MCF 10A (cell line): ENCODE results near the gene AAR2. TPM values are rescaled to one million over a fixed set of nuclear protein-coding genes. Genes with fewer than 3 reads are reported as not detected.

ENCODE experiments used
- BruUV-seq: library from RNA; stranded (reverse); fragments of 400-500 nt; replicated peaks from 2 replicates; lab custom pipeline; 2021; lab: Mats Ljungman, UMichigan
- CTCF ChIA-PET: fragments of 300-600 bp; sonication (Branson Sonifier 250); formaldehyde crosslinking; extraction: SDS; loops from one replicate; lab custom pipeline; 2021; ENCODE audit warnings: antibody characterized with exemption, inconsistent platforms; lab: Yijun Ruan, JAX
- POLR2A ChIA-PET: fragments of 300-600, 350-650 bp; sonication (Branson Sonifier 250); formaldehyde crosslinking; extraction: SDS; loops from one replicate; lab custom pipeline; 2020; ENCODE audit warnings: antibody characterized with exemption, inconsistent platforms; lab: Yijun Ruan, JAX
- DNase-seq: peaks from one replicate; pipeline ENCODE4 v3.0.0-alpha.2; 2018; ENCODE audit not compliant: unreplicated experiment
- H3K27ac Mint-ChIP-seq: one replicate; pipeline ENCODE4 v1.8.0; 2022; ENCODE audit warnings: mild to moderate bottlenecking, low read depth, mixed read lengths; ENCODE audit not compliant: unreplicated experiment
- H3K27me3 Mint-ChIP-seq: one replicate; pipeline ENCODE4 v1.8.0; 2022; ENCODE audit warnings: mixed read lengths; ENCODE audit not compliant: insufficient read depth, unreplicated experiment
- H3K36me3 Mint-ChIP-seq: one replicate; pipeline ENCODE4 v1.8.0; 2022; ENCODE audit warnings: mild to moderate bottlenecking, moderate library complexity, mixed read lengths; ENCODE audit not compliant: insufficient read depth, unreplicated experiment
- H3K4me1 Mint-ChIP-seq: one replicate; pipeline ENCODE4 v1.8.0; 2022; ENCODE audit warnings: mixed read lengths; ENCODE audit not compliant: insufficient read depth, unreplicated experiment
- H3K4me3 Mint-ChIP-seq: one replicate; pipeline ENCODE4 v1.8.0; 2022; ENCODE audit warnings: mild to moderate bottlenecking, moderate library complexity, mixed read lengths; ENCODE audit not compliant: unreplicated experiment
- H3K9me3 Mint-ChIP-seq: one replicate; pipeline ENCODE4 v1.8.0; 2022; ENCODE audit warnings: mixed read lengths; ENCODE audit not compliant: unreplicated experiment
- intact Hi-C: fragments of 100-400 bp; cut with micrococcal nuclease; formaldehyde crosslinking; loops from 2 replicates; pipeline ENCODE4 v1.14.1; 2022
- total RNA-seq: library from RNA; stranded (reverse); gene quantifications from 2 replicates; pipeline ENCODE4 v1.2.3, GENCODE V29; 2022
- TF ChIP-seq, protein P1 (sequence below): fragments of 200-600 bp; IDR thresholded peaks from one replicate; pipeline ENCODE4 v1.8.0; 2022; ENCODE audit warnings: antibody characterized with exemption, mild to moderate bottlenecking; ENCODE audit not compliant: unreplicated experiment

Gene AAR2
- total RNA-seq, 1 experiment from 2014 or later: 21.0 TPM

DNA sequence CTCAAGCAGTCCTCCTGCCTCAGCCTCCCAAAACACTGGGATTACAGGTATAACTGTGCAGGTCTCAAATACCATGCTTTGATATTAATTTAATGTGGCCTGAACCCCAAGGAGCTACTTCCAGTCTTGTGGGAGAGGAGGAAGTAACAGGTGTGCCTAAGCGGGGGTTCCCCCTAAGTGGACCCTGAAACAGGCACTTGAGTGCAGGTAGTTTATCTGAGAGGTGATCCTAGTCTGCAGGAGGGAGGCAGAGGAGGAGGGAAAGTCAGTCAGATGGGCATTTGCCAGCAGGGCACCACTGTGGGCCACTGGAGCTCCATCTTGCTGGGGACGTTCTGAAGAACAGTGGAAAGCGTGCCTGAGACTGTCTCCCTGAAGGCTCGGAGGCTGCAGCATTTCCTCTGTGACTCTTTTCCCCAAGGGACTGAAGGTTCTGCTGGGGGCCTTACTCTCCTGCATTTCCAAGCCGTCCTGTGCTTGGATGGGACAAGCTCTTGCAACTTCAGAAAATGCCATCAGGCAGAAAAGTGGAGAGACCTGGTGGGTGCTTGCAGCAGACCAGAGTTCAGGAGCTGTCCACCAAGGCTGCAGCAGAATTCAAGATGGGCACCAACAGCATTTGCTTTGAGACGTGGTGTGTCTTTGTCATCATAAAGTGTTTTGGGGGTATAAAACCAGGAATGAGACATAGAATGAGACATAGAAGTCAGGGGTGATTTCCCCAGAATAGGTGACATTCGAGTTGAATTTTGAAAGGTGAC is 65.3 kb downstream of the AAR2 start:
- Mint-ChIP-seq H3K4me1 (no peaks in the 10 kb centered on the region), H3K27me3 (peaks cover 95% of the 10 kb centered on the region), H3K9me3 (no peaks in the 10 kb centered on the region), H3K4me3 (no peak overlapping the region), H3K36me3 (no peaks in the 10 kb centered on the region), H3K27ac (no peak overlapping the region)
- ChIA-PET POLR2A (interaction anchor here (1.1 kb wide), 1 partner anchor 107 kb away, joined by 4 read pairs; no protein-coding TSS in a partner anchor), CTCF (interaction anchor here (0.5 to 1.5 kb wide), 3 partner anchors 42 to 138 kb away, joined by 3 to 4 read pairs (median 4); no protein-coding TSS in a partner anchor)
- intact Hi-C loops: no loop called here
- BruUV-seq: no TSS peak
- DNase-seq: no peak
- TF ChIP-seq, protein P1, sequence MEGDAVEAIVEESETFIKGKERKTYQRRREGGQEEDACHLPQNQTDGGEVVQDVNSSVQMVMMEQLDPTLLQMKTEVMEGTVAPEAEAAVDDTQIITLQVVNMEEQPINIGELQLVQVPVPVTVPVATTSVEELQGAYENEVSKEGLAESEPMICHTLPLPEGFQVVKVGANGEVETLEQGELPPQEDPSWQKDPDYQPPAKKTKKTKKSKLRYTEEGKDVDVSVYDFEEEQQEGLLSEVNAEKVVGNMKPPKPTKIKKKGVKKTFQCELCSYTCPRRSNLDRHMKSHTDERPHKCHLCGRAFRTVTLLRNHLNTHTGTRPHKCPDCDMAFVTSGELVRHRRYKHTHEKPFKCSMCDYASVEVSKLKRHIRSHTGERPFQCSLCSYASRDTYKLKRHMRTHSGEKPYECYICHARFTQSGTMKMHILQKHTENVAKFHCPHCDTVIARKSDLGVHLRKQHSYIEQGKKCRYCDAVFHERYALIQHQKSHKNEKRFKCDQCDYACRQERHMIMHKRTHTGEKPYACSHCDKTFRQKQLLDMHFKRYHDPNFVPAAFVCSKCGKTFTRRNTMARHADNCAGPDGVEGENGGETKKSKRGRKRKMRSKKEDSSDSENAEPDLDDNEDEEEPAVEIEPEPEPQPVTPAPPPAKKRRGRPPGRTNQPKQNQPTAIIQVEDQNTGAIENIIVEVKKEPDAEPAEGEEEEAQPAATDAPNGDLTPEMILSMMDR: no peak

- Mint-ChIP-seq H3K27ac (no peak overlapping the region), H3K36me3 (no peaks in the 10 kb centered on the region), H3K4me1 (no peaks in the 10 kb centered on the region), H3K9me3 (no peaks in the 10 kb centered on the region), H3K4me3 (no peak overlapping the region), H3K27me3 (peaks cover 88% of the 10 kb centered on the region)
- ChIA-PET POLR2A (interaction anchor here (0.6 kb wide), 1 partner anchor 458 kb away, joined by 3 read pairs; no protein-coding TSS in a partner anchor), CTCF (no interaction called here)
- DNase-seq: no peak
- no TSS peak for BruUV-seq
- TF ChIP-seq, protein P1: no peak
- intact Hi-C loops: no loop called here
Observed at GRCh38 chr20:36303020-36303595, 66.8 kb downstream of the AAR2 start.

DNA sequence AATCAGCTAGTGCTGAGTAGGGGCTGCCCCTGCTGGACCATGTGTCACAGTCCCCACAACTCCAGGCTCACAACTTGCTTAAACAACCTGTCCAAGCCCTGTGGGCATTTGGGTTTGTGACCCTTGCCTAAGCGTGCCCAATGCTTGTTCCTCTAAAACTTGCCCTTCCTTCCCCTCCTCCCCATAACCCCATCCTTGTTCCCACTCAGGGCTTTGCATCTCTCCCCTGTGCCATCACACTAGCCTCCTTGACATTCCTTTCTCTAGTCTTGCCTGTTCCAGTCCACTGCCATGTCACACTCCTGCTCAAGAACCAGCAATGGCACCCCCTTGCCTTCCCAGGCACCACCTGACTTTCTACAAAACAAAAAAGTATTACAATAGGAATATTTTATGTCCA is 67.6 kb downstream of the AAR2 start:
- no peaks in the 10 kb centered on the region for H3K9me3 Mint-ChIP-seq
- no peak overlapping the region for H3K4me3 Mint-ChIP-seq
- no peaks in the 10 kb centered on the region for H3K4me1 Mint-ChIP-seq
- no peak for DNase-seq
- no peaks in the 10 kb centered on the region for H3K36me3 Mint-ChIP-seq
- intact Hi-C loops: no loop called here
- H3K27ac Mint-ChIP-seq: no peak overlapping the region
- POLR2A ChIA-PET: no interaction called here
- peaks cover 88% of the 10 kb centered on the region for H3K27me3 Mint-ChIP-seq
- BruUV-seq: no TSS peak
- TF ChIP-seq, protein P1: no peak
- CTCF ChIA-PET: interaction anchor here (0.6 kb wide), 1 partner anchor 253 kb away, joined by 4 read pairs; no protein-coding TSS in a partner anchor

GRCh38 chr20:36304786-36305495 is 68.7 kb downstream of the AAR2 start:
- DNase-seq: no peak
- no peaks in the 10 kb centered on the region for H3K9me3 Mint-ChIP-seq
- H3K36me3 Mint-ChIP-seq: no peaks in the 10 kb centered on the region
- intact Hi-C loops: no loop called here
- H3K4me1 Mint-ChIP-seq: no peaks in the 10 kb centered on the region
- H3K4me3 Mint-ChIP-seq: no peak overlapping the region
- CTCF ChIA-PET: no interaction called here
- TF ChIP-seq, protein P1: no peak
- no TSS peak for BruUV-seq
- POLR2A ChIA-PET: no interaction called here
- H3K27ac Mint-ChIP-seq: no peak overlapping the region
- H3K27me3 Mint-ChIP-seq: peaks cover 88% of the 10 kb centered on the region
